Heart right ventricle (tissue), 16 donors: Measurements from ENCODE around the gene LMO7. TPM values are rescaled to one million over a fixed set of nuclear protein-coding genes. Genes with fewer than 3 reads are reported as not detected.

Experiments used
- ATAC-seq, 8 donors: fragments of 200-7000 bp; cut with Tn5 transposase; one replicate each; pipeline ENCODE4 v1.9.1; 2020; ENCODE audit warnings: mild to moderate bottlenecking in 8 of 8, moderate library complexity in 8 of 8, moderate number of reproducible peaks in 1 of 8
- DNase-seq, 2 donors: peaks; one replicate each; pipeline ENCODE4 v3.0.0-alpha.2; 2020
- H3K27ac ChIP-seq, 10 donors: fragments of 200-600 bp; sonication (generic) in 2 of 10; one replicate each; pipeline versions ENCODE4 v1.5.0 to v1.8.0; 2020 to 2022; ENCODE audit warnings: mild to moderate bottlenecking in 3 of 10
- H3K27me3 ChIP-seq, 7 donors: fragments of 200-600 bp; one replicate each; pipeline ENCODE4 v1.8.0; 2021 to 2022; ENCODE audit warnings: mild to moderate bottlenecking in 2 of 7
- H3K36me3 ChIP-seq, 9 donors: fragments of 200-600 bp; sonication (generic) in 1 of 9; one replicate each; pipeline versions ENCODE4 v1.5.0 to v1.8.0; 2020 to 2022; ENCODE audit warnings: mild to moderate bottlenecking in 2 of 9
- H3K4me1 ChIP-seq, 9 donors: fragments of 200-600 bp; sonication (generic) in 1 of 9; one replicate each; pipeline versions ENCODE4 v1.5.0 to v1.8.0; 2020 to 2022; ENCODE audit warnings: mild to moderate bottlenecking in 4 of 9
- H3K4me3 ChIP-seq, 10 donors: fragments of 200-600 bp; sonication (generic) in 2 of 10; one replicate each; pipeline versions ENCODE4 v1.5.0 to v1.8.0; 2020 to 2022; ENCODE audit warnings: mild to moderate bottlenecking in 7 of 10, moderate library complexity in 2 of 10
- H3K9me3 ChIP-seq, 11 donors: fragments of 200-600 bp in 10 of 11; sonication (generic) in 2 of 11; one replicate each; pipeline versions ENCODE4 v1.5.0 to v1.8.0; 2013 to 2022; ENCODE audit warnings: mild to moderate bottlenecking in 2 of 11, control low read depth in 1 of 11, moderate library complexity in 1 of 11
- WGBS, 2 donors: extraction: QIAGEN DNeasy Blood & Tissue Kit; methylation state at CpG; one replicate each; pipeline ENCODE4 v1.1.7; 2013; ENCODE audit warnings: inconsistent platforms in 1 of 2; 5-methylcytosine and 5-hydroxymethylcytosine counted together
- intact Hi-C, 10 donors: fragments of 100-400 bp; cut with DNase I; formaldehyde crosslinking; loops; one replicate each; pipeline versions ENCODE4 v1.11.1 to v1.14.2; 2022
- polyA plus RNA-seq, 2 donors: library from polyadenylated mRNA; stranded (reverse); fragments of 200-250 nt; gene quantifications; one replicate each; pipeline ENCODE4 v1.2.3, GENCODE V29; 2013
- total RNA-seq, 10 donors: library from RNA; stranded (reverse); fragmentation: NEBNext Ultra II Directional in 3 of 10; extraction: Animal tissue kit (Norgen Biotek cat#: 25700) in 3 of 10; gene quantifications; one replicate each; pipeline versions ENCODE4 v1.2.1 to v1.2.4, GENCODE V29; 2021 to 2023
- TF ChIP-seq, protein P1 (sequence below), 9 donors: fragments of 200-600 bp; sonication (generic) in 2 of 9; IDR thresholded peaks; one replicate each; pipeline versions ENCODE4 v1.5.0 to v1.8.0; 2021 to 2022; ENCODE audit warnings: antibody characterized with exemption in 9 of 9, mild to moderate bottlenecking in 5 of 9, moderate library complexity in 1 of 9
- donor health status: Arrhythmogenic right ventricular cardiomyopathy.
- donor health status: ischemic (EF 13 %, LVEDD 7.1; RV severe dilation, severe dysfunction).
- donor health status: healthy with polysubstance abuse.
- donor health status: DM: no; HTN: yes; CAD: no.
- donor health status: DM: no; HTN: no; CAD: no.
- donor health status: ischemic (EF 25% LVEDD 6.9; RV normal size, moderate dysfunction).
- donor health status: ischemic (EF 25% LVEDD 5.7; RV mildly dilated, moderate dysfunction).
- donor health status: healthy.
- donor health status: DM: yes; HTN: yes; CAD: no.
- donor health status: Ischemic cardiomyopathy.
- donor health status: ischemic (EF 35%, LVEDD 5.7; RV mildly dilated, moderate dysfunction).
- donor health status: nonischemic (EF 11% LVEDD 7.7; RV severe dilation, severe dysfunction).
- donor health status: DM: yes; HTN: yes; CAD: no.
- donor health status: PGD.
- donor health status: ischemic (EF 29% LVEDD 5.4; RV normal size, mild dysfunction).
- donor health status: nonischemic (EF 23%, LVEDD 6.1; RV moderate dilation, normal function).

The LMO7 gene
- total and polyA plus RNA-seq, 12 donors = 147 to 600 (median 504) TPM

DNA sequence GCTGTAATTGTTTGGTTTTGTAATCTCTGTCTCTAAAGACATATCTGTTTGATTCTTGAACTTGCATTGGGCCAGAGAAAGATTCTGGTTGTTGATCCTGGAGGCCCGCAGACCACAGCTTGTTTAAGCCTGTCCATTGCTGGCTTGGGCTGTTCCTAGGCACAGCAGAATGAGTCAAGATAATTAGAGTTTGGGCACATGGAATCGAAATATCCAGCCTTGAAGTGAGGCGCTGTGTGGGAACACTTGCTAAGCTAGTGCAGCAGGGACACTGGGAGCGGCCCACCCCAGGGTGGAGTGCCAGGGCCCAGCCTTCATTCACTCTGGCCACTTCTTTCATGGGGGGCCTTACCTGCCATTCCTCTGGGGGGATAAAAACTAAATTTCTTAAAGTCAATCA is 219.7 kb downstream of the LMO7 start:
- Histone ChIP-seq H3K27ac (no peak overlapping the region), H3K4me1 (peaks cover 0 to 13% (median 0%) of the 10 kb centered on the region in 9 donors), H3K9me3 (no peaks in the 10 kb centered on the region), H3K4me3 (no peak overlapping the region), H3K27me3 (no peaks in the 10 kb centered on the region), H3K36me3 (peaks cover 0 to 86% (median 21%) of the 10 kb centered on the region in 9 donors)
- ATAC-seq = peak in 3 of 8 donors; percentile 10 to 49 (median 29)
- intact Hi-C loops = loop anchor here in 1 of 10 donors (10.0 kb wide), 1 partner anchor 161 kb away; no protein-coding TSS in a partner anchor
- TF ChIP-seq, protein P1, sequence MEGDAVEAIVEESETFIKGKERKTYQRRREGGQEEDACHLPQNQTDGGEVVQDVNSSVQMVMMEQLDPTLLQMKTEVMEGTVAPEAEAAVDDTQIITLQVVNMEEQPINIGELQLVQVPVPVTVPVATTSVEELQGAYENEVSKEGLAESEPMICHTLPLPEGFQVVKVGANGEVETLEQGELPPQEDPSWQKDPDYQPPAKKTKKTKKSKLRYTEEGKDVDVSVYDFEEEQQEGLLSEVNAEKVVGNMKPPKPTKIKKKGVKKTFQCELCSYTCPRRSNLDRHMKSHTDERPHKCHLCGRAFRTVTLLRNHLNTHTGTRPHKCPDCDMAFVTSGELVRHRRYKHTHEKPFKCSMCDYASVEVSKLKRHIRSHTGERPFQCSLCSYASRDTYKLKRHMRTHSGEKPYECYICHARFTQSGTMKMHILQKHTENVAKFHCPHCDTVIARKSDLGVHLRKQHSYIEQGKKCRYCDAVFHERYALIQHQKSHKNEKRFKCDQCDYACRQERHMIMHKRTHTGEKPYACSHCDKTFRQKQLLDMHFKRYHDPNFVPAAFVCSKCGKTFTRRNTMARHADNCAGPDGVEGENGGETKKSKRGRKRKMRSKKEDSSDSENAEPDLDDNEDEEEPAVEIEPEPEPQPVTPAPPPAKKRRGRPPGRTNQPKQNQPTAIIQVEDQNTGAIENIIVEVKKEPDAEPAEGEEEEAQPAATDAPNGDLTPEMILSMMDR (IDR thresholded peaks at IDR 0.05) = no peak
- no peak for DNase-seq
- WGBS, 2 donors = 89 to 90% methylated on average over 4 of the region's 4 CpGs

DNA sequence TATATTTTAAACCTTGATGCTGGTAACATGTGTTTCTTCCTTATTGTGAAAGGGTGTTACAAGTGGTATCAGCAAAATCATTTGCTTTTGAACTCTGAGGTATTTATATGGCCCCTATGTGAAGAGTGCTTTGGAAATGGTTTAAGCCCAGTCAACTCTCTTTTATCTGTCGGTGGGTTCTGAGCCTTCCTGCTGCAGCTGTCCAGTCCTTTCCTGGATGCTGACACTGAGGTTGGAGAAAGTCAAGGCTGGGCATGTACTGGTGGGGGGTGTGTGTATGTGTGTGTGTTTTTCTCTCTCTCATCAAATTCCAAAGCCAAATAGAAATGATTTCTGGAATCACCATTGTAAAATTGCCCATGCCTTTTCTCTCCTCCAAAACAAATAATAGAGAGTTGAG is 221.2 kb downstream of the LMO7 start:
- no peaks in the 10 kb centered on the region for H3K9me3 ChIP-seq
- H3K4me3 ChIP-seq = no peak overlapping the region
- WGBS, 2 donors = 53 to 59% methylated on average over 1 of the region's 1 CpG
- DNase-seq (no peak), ATAC-seq (no peak)
- intact Hi-C loops = loop anchor here in 1 of 10 donors (10.0 kb wide), 1 partner anchor 162 kb away; no protein-coding TSS in a partner anchor
- H3K36me3 ChIP-seq = peaks cover 0 to 77% (median 20%) of the 10 kb centered on the region in 9 donors
- no peak overlapping the region for H3K27ac ChIP-seq
- TF ChIP-seq, protein P1 (IDR thresholded peaks at IDR 0.05) = no peak
- H3K27me3 ChIP-seq = no peaks in the 10 kb centered on the region
- H3K4me1 ChIP-seq = peaks cover 0 to 13% (median 0%) of the 10 kb centered on the region in 9 donors

DNA sequence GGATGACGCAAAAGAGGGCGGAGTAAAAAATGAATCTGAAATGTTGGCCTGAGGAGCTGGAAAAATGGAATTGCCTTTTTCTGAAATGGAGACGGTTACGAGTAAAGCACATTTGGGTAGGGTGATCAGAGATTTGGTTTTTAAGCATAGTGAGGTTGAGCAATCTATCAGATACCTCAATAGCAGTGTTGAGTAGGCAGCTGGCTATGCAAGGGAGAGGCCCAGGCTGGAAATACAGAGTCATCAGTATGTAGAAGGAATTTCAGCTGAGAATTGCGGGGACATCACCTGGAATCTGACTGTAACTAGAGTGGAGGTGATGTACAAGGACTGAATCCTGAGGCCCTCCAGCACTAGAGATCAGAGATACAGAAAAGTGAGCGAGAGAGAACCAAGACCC is 224.8 kb downstream of the LMO7 start:
- DNase-seq (no peak), ATAC-seq (peak in 2 of 8 donors; percentile 28 to 32)
- WGBS, 2 donors = 96 to 98% methylated on average over 6 of the region's 6 CpGs
- no peaks in the 10 kb centered on the region for H3K9me3 ChIP-seq
- TF ChIP-seq, protein P1 (IDR thresholded peaks at IDR 0.05) = no peak
- intact Hi-C loops = loop anchor here in 4 of 10 donors (5.0 to 10.0 kb wide), 2 partner anchors 159 to 166 kb away; no protein-coding TSS in a partner anchor
- no peaks in the 10 kb centered on the region for H3K27me3 ChIP-seq
- no peak overlapping the region for H3K4me3 ChIP-seq
- peaks cover 0 to 44% (median 8%) of the 10 kb centered on the region in 9 donors for H3K36me3 ChIP-seq
- H3K27ac ChIP-seq = no peak overlapping the region
- H3K4me1 ChIP-seq = peaks cover 0 to 2% (median 0%) of the 10 kb centered on the region in 9 donors

DNA sequence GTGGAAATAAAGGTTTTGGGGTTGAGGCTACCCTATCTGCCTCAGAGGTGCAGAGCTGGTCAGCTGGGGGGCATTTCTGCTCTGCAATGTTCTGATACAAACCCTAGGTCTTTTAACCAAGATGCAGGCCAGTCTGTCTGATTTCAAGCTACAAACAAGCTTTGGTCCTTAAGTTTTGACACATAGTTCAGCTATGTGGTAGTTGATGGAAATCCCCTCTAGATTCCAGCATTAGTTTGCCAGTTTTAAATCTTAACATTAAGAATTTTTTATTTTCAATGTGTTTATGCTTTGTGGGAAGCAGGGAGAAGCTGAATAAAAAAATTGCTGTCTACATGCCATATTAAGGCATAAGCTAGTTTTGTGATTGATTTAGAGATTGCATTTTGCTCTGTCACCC is 225.7 kb downstream of the LMO7 start:
- TF ChIP-seq, protein P1 (IDR thresholded peaks at IDR 0.05) = no peak
- Histone ChIP-seq H3K4me1 (no peaks in the 10 kb centered on the region), H3K27ac (no peak overlapping the region), H3K27me3 (no peaks in the 10 kb centered on the region), H3K9me3 (no peaks in the 10 kb centered on the region), H3K4me3 (no peak overlapping the region), H3K36me3 (peaks cover 0 to 36% (median 4%) of the 10 kb centered on the region in 9 donors)
- intact Hi-C loops = loop anchor here in 4 of 10 donors (5.0 to 10.0 kb wide), 2 partner anchors 159 to 167 kb away; no protein-coding TSS in a partner anchor
- peak in 2 of 8 donors; percentile 8 to 18 for ATAC-seq
- no peak for DNase-seq
